ENCODE data around the gene FAM3A. TPM values are rescaled to one million over a fixed set of nuclear protein-coding genes. Genes with fewer than 3 reads are reported as not detected.

Gene FAM3A
- total RNA-seq, 1 donor from 2014 or later = 4.5 TPM

DNA sequence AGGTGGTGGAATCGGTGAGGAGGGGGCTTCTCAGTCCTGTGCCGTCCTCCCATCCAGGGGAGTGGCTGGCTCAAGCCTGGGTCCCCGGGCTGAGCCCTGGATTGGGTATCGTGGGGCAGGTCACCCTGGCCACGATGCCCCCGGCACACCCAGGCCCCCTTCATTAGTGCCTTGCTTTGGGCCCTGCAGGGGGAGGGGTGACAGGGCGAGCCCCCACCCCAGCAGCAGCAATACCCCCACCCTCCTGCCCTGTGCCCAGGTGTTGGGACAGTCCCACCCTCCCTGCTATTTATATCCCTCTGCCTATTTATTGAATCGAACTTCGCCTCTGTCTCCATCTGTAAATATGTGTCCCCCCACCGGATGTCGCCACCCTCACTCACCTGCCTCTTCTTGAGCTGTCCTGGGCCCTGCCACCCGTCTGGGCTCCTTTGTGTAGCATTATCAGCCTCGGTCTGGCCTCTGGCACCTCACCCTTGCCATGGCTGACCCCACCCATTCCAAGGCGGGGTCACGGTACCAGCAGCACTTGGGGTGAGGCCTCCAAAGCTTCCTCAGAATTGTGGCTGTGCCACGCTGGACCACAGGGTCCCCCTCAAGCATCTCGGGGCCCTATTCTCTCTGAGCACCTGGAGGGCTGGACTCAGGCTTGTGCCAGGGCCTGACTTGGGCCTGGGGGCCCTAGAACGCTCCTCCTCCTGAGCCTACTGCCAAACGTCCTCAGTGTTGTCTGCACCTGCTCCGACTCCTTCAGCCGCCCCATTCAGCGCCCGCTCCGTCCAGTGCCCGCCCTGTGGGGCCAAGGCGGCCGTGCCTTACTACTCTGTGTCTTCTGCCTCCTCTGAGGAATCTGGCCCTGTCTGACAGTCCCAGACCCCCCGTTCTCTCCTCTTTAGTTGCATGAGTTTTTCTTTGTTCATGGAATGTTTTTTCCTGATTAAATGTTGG is 43.1 kb downstream of the FAM3A start:
- TF ChIP-seq EZH2phosphoT487 (IDR thresholded peaks at IDR 0.05) = no peak
- no peak for TF ChIP-seq EZH2 (IDR thresholded peaks at IDR 0.05)
- TF ChIP-seq, protein P1, sequence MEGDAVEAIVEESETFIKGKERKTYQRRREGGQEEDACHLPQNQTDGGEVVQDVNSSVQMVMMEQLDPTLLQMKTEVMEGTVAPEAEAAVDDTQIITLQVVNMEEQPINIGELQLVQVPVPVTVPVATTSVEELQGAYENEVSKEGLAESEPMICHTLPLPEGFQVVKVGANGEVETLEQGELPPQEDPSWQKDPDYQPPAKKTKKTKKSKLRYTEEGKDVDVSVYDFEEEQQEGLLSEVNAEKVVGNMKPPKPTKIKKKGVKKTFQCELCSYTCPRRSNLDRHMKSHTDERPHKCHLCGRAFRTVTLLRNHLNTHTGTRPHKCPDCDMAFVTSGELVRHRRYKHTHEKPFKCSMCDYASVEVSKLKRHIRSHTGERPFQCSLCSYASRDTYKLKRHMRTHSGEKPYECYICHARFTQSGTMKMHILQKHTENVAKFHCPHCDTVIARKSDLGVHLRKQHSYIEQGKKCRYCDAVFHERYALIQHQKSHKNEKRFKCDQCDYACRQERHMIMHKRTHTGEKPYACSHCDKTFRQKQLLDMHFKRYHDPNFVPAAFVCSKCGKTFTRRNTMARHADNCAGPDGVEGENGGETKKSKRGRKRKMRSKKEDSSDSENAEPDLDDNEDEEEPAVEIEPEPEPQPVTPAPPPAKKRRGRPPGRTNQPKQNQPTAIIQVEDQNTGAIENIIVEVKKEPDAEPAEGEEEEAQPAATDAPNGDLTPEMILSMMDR (IDR thresholded peaks at IDR 0.05) = no peak
- peaks cover 15% of the 10 kb centered on the region for H3K36me3 Mint-ChIP-seq

DNA sequence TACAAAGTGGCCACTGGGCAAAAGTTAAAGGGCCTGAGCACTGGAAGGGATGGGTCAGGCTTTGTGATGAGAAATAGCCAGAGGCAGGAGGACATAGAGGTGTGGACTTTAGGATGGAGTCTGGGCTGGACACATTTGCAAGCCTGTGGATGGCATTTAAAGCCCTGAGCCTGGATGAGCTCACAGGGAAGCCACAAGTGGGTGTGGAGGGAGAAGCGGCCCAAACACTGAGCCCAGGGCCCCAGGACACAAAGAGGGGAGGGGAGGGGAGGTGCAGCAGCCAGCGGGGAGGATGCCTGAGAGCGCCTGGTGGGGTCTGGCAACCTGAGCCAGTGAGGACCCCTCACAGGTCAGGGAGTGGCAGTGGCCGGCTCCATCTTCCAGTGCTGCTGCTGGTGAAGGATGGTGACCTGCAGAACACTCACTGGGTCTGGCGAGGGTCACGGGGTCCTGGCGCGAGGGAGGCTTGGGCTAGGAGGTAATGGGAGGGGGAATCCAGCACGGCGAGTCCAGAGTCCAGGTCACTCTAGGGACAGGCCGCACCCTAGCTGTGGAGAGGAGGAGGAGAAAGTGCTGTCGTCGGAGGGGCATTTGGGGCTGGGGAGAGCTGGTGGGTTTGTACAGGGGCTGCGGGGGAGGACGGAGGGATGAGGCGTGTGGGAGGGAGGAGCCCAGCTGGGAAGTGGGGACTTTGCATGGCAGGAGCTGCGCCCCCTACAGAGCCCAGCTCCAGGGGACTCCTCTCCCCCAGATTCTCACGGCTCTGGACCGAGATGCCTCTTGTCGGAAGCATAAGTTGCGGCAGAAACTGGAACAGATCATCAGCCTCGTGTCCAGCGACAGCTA is 44.0 kb downstream of the FAM3A start:
- peaks cover 15% of the 10 kb centered on the region for H3K36me3 Mint-ChIP-seq
- peaks cover 19% of the 10 kb centered on the region for H3K9me3 Mint-ChIP-seq

More for the DNA sequence above, 43.1 kb downstream of the FAM3A start:
- no peak for DNase-seq (ENCODE audit: low spot score)
- Histone ChIP-seq H3K4me2 (no peak overlapping the region), H4K20me1 (ENCODE audit: low read depth) (no peaks in the 10 kb centered on the region), H2AFZ (replicated peaks) (no peak overlapping the region), H3F3A (ENCODE audit: low read depth) (no peaks in the 10 kb centered on the region), H3K79me2 (ENCODE audit: low read depth) (no peaks in the 10 kb centered on the region), H3K9me3 (ENCODE audit: low read depth) (no peaks in the 10 kb centered on the region), H3K4me1 (no peaks in the 10 kb centered on the region), H3K27ac (no peak overlapping the region), H3K27me3 (no peaks in the 10 kb centered on the region), H3K9ac (no peak overlapping the region), H3K4me3 (no peak overlapping the region), H3K36me3 (no peaks in the 10 kb centered on the region)
- peak overlapping the region; percentile 38 for H3K4me3 Mint-ChIP-seq
- H3K27ac Mint-ChIP-seq = no peak overlapping the region
- peaks cover 25% of the 10 kb centered on the region for H3K9me3 Mint-ChIP-seq
- H3K27me3 Mint-ChIP-seq (ENCODE audit: insufficient read depth, low read depth) = peaks cover 3% of the 10 kb centered on the region
- no peaks in the 10 kb centered on the region for H3K4me1 Mint-ChIP-seq

DNA sequence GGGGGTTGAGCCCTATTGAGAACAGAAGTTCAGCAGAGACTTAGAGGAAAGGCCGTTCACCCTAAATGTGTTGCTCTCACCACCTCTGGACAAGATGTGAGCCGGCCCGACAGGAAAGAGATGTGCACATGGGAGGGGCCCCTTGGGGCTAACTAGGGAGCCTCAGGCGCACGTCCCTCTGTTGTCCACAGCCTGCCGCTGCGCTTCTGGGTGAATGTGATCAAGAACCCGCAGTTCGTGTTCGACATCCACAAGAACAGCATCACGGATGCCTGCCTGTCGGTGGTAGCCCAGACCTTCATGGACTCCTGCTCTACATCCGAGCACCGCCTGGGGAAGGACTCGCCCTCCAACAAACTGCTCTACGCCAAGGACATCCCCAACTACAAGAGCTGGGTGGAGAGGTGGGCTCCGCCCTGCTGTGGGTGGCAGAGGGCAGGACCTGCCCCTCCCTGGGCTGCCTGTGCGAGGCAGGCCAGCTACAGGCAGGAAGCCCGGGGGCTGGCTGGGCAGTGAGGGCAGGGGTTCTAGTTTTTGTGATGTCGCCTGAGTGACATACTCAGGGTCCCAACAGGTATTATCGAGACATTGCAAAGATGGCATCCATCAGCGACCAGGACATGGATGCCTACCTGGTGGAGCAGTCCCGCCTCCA is 45.0 kb downstream of the FAM3A start:
- Histone ChIP-seq H3K4me3 (no peak overlapping the region), H3K36me3 (no peaks in the 10 kb centered on the region), H3K9ac (no peak overlapping the region), H2AFZ (replicated peaks) (no peak overlapping the region), H3K27ac (no peak overlapping the region), H3K27me3 (no peaks in the 10 kb centered on the region), H3K79me2 (ENCODE audit: low read depth) (no peaks in the 10 kb centered on the region), H3K9me3 (ENCODE audit: low read depth) (no peaks in the 10 kb centered on the region), H3K4me1 (no peaks in the 10 kb centered on the region), H3F3A (ENCODE audit: low read depth) (no peaks in the 10 kb centered on the region), H4K20me1 (ENCODE audit: low read depth) (no peaks in the 10 kb centered on the region), H3K4me2 (no peak overlapping the region)
- peaks cover 13% of the 10 kb centered on the region for H3K9me3 Mint-ChIP-seq
- DNase-seq (ENCODE audit: low spot score) = no peak
- H3K36me3 Mint-ChIP-seq = peaks cover 11% of the 10 kb centered on the region
- H3K4me1 Mint-ChIP-seq = no peaks in the 10 kb centered on the region
- H3K27ac Mint-ChIP-seq = no peak overlapping the region
- TF ChIP-seq EZH2 (IDR thresholded peaks at IDR 0.05) (no peak), EZH2phosphoT487 (IDR thresholded peaks at IDR 0.05) (no peak)
- TF ChIP-seq, protein P1 (IDR thresholded peaks at IDR 0.05) = no peak
- H3K27me3 Mint-ChIP-seq (ENCODE audit: insufficient read depth, low read depth) = peaks cover 3% of the 10 kb centered on the region
- H3K4me3 Mint-ChIP-seq = no peak overlapping the region

More for the DNA sequence above, 44.0 kb downstream of the FAM3A start:
- Histone ChIP-seq H3F3A (ENCODE audit: low read depth) (no peaks in the 10 kb centered on the region), H3K79me2 (ENCODE audit: low read depth) (no peaks in the 10 kb centered on the region), H3K36me3 (no peaks in the 10 kb centered on the region), H3K4me1 (no peaks in the 10 kb centered on the region), H3K4me3 (no peak overlapping the region), H3K9me3 (ENCODE audit: low read depth) (no peaks in the 10 kb centered on the region), H2AFZ (replicated peaks) (no peak overlapping the region), H4K20me1 (ENCODE audit: low read depth) (no peaks in the 10 kb centered on the region), H3K27me3 (no peaks in the 10 kb centered on the region), H3K27ac (no peak overlapping the region), H3K4me2 (no peak overlapping the region), H3K9ac (no peak overlapping the region)
- no peak for TF ChIP-seq EZH2phosphoT487 (IDR thresholded peaks at IDR 0.05)
- TF ChIP-seq, protein P1 (IDR thresholded peaks at IDR 0.05) = no peak
- TF ChIP-seq EZH2 (IDR thresholded peaks at IDR 0.05) = no peak
- Mint-ChIP-seq H3K27ac (no peak overlapping the region), H3K4me1 (no peaks in the 10 kb centered on the region), H3K27me3 (ENCODE audit: insufficient read depth, low read depth) (peaks cover 3% of the 10 kb centered on the region), H3K4me3 (no peak overlapping the region)
- DNase-seq (ENCODE audit: low spot score) = no peak

Measured in neural progenitor cell (in vitro differentiated cells).